NB4 (cell line): ENCODE measurements around the gene SPTBN2.

Experiments used
- POLR2A ChIP-seq: IDR thresholded peaks from 2 replicates; pipeline ENCODE4 v1.6.1; 2011; ENCODE audit warnings: mild to moderate bottlenecking; ENCODE audit not compliant: insufficient read length; ENCODE audit errors: extremely low read depth
- TF ChIP-seq, protein P1 (sequence below): IDR thresholded peaks from one replicate; pipeline ENCODE4 v1.5.1; 2012; ENCODE audit warnings: low read depth, low read length
- TF ChIP-seq, protein P2 (sequence below): IDR thresholded peaks from 2 replicates; pipeline ENCODE4 v1.6.1; 2011; ENCODE audit warnings: low read depth, low read length

GRCh38 chr11:66686801-66687750 is 41.9 kb downstream of the SPTBN2 start:
- TF ChIP-seq POLR2A = no peak
- TF ChIP-seq, protein P1, sequence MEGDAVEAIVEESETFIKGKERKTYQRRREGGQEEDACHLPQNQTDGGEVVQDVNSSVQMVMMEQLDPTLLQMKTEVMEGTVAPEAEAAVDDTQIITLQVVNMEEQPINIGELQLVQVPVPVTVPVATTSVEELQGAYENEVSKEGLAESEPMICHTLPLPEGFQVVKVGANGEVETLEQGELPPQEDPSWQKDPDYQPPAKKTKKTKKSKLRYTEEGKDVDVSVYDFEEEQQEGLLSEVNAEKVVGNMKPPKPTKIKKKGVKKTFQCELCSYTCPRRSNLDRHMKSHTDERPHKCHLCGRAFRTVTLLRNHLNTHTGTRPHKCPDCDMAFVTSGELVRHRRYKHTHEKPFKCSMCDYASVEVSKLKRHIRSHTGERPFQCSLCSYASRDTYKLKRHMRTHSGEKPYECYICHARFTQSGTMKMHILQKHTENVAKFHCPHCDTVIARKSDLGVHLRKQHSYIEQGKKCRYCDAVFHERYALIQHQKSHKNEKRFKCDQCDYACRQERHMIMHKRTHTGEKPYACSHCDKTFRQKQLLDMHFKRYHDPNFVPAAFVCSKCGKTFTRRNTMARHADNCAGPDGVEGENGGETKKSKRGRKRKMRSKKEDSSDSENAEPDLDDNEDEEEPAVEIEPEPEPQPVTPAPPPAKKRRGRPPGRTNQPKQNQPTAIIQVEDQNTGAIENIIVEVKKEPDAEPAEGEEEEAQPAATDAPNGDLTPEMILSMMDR = no peak
- TF ChIP-seq, protein P2, sequence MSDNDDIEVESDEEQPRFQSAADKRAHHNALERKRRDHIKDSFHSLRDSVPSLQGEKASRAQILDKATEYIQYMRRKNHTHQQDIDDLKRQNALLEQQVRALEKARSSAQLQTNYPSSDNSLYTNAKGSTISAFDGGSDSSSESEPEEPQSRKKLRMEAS = no peak
